Measurements from ENCODE around the gene RNF113B.

DNA sequence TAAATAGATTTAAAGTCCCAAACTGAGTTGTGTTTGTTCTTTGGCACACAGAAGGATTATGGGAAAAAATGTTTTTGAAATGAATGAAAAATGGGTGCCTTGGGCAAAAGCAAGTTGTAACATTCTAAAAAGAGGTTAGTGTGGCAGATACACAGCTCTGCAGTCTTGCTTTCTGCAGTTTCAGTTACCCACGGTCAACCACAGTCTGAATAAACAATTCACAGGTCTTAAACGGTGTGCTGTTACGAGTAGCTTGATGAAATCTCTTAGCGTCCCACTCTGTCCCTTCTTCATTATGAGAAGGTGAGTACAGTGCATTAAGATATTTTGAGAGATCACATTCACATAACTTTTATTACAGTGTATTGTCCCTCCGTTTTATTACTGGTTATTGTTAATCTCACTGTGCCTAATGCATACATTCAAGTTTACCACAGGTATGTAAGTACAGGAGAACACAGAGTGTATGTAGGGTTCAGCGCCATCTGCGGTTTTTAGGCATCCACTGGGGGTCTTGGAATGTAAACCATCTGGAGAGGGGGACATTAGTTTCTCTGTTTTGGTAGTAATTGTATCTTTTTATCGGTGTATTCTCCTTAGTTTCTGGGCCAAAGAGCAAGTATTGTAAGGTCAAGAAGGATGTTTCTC, 26.1 kb downstream of the RNF113B start:
- TF ChIP-seq, protein P1, sequence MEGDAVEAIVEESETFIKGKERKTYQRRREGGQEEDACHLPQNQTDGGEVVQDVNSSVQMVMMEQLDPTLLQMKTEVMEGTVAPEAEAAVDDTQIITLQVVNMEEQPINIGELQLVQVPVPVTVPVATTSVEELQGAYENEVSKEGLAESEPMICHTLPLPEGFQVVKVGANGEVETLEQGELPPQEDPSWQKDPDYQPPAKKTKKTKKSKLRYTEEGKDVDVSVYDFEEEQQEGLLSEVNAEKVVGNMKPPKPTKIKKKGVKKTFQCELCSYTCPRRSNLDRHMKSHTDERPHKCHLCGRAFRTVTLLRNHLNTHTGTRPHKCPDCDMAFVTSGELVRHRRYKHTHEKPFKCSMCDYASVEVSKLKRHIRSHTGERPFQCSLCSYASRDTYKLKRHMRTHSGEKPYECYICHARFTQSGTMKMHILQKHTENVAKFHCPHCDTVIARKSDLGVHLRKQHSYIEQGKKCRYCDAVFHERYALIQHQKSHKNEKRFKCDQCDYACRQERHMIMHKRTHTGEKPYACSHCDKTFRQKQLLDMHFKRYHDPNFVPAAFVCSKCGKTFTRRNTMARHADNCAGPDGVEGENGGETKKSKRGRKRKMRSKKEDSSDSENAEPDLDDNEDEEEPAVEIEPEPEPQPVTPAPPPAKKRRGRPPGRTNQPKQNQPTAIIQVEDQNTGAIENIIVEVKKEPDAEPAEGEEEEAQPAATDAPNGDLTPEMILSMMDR (IDR thresholded peaks at IDR 0.05): no peak
- TF ChIP-seq POLR2A (IDR thresholded peaks at IDR 0.05; ENCODE audit: low read depth): no peak
- no peak for TF ChIP-seq POLR2AphosphoS5 (IDR thresholded peaks at IDR 0.05)
- no peak for TF ChIP-seq EP300 (IDR thresholded peaks at IDR 0.05)

Data from esophagus muscularis mucosa (tissue), 4 donors.